Uterus (tissue), 4 donors: ENCODE results near the gene TMEM184B. TPM values are rescaled to one million over a fixed set of nuclear protein-coding genes. Genes with fewer than 3 reads are reported as not detected.

Experiments
- DNase-seq, 2 donors: peaks; one replicate each; pipeline ENCODE4 v3.0.0-alpha.2; 2019 to 2020
- H3K27ac ChIP-seq, 2 donors: fragments of 200-600 bp; sonication (generic); 1 replicate in 1 of 2; 2 replicates in 1 of 2; pipeline ENCODE4 v1.5.1; 2016 to 2018
- H3K27me3 ChIP-seq, 2 donors: fragments of 200-600 bp; sonication (generic); one replicate each; pipeline ENCODE4 v1.5.1; 2018 to 2019; ENCODE audit warnings: control low read depth in 1 of 2
- H3K36me3 ChIP-seq, 2 donors: fragments of 200-600 bp; sonication (generic); one replicate each; pipeline ENCODE4 v1.5.1; 2019; ENCODE audit warnings: control low read depth in 1 of 2
- H3K4me1 ChIP-seq, 2 donors: fragments of 200-600 bp; sonication (generic); one replicate each; pipeline ENCODE4 v1.5.1; 2018 to 2019; ENCODE audit warnings: control low read depth in 1 of 2
- H3K4me3 ChIP-seq, 2 donors: fragments of 200-600 bp; sonication (generic); 1 replicate in 1 of 2; 2 replicates in 1 of 2; pipeline ENCODE4 v1.5.1; 2018 to 2019; ENCODE audit warnings: mild to moderate bottlenecking in 1 of 2
- H3K9me3 ChIP-seq, 2 donors: fragments of 200-600 bp; sonication (generic); one replicate each; pipeline ENCODE4 v1.5.1; 2019; ENCODE audit warnings: control low read depth in 1 of 2
- POLR2A ChIP-seq, 2 donors: fragments of 450-650 bp; IDR thresholded peaks; one replicate each; pipeline ENCODE4 v1.6.1; 2016; ENCODE audit warnings: antibody characterized with exemption in 2 of 2, mild to moderate bottlenecking in 1 of 2, moderate library complexity in 1 of 2
- intact Hi-C: fragments of 100-400 bp; cut with DNase I; formaldehyde crosslinking; loops from one replicate; pipeline ENCODE4 v1.15.1; 2023; ENCODE audit warnings: low total_unique reads
- total RNA-seq, 4 donors: library from RNA; depleted of rRNA in 3 of 4; stranded (reverse); fragments of >200 nt in 3 of 4; gene quantifications; one replicate each; pipeline versions ENCODE4 v1.1.0 to v1.2.4, GENCODE V29; 2014 to 2023
- TF ChIP-seq, protein P1 (sequence below), 4 experiments: fragments of 200-600 bp in 2 of 4; fragments of 450-650 bp in 2 of 4; sonication (generic) in 2 of 4; IDR thresholded peaks; one replicate each; pipeline ENCODE4 v1.5.1; 2016 to 2019; ENCODE audit warnings: antibody characterized with exemption in 4 of 4, mild to moderate bottlenecking in 2 of 4, moderate library complexity in 1 of 4
- donor health status: DM: yes; HTN: yes; CAD: no.

The TMEM184B gene
- total RNA-seq, 4 donors from 2014 or later: 31.7 to 70.4 (median 50.7) TPM

DNA sequence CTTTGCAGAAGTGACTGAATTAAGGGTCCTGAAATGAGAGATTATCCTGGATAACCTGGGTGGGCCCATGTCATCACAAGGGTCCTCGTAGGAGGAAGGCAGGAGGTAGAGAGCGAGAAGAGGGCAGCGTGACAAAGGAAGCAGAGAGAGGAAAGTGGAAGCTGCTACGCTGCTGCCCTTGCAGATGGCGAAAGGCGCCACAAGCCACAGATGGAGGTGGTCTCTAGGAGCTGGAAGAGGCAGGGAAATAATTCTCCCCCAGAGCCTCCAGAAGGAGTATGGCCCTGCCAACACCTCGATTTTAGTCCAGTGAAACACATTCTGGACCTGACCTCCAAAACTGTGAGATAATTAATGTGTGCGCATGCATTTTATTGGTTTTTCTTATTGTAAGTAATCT lies 13.4 kb downstream of the TMEM184B start:
- peaks cover 5 to 21% of the 10 kb centered on the region in 2 donors for H3K4me1 ChIP-seq
- intact Hi-C loops: no loop called here
- no peaks in the 10 kb centered on the region for H3K36me3 ChIP-seq

DNA sequence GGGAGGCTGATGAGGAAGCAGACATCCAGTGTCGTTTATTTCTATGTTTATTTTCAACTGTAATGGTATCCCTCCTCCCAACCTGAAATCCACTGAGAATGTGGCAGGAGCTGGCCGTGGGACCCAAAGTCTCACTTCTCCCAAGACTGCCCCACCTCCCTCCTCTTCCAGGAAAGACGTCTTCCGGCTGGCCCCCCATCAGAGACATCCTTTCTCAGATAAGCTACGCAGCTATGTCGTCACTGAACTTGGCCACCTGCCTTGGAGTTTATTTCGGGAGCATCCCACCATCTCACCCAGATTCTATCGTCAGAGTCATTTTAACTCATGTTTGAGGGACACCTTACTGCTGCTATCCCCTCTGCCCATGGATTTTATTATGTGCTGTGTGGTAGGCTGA lies 13.9 kb downstream of the TMEM184B start:
- Histone ChIP-seq H3K27ac (peak overlapping the region; percentile 78 to 88), H3K27me3 (no peaks in the 10 kb centered on the region), H3K4me1 (peaks cover 5 to 21% of the 10 kb centered on the region in 2 donors), H3K36me3 (no peaks in the 10 kb centered on the region), H3K9me3 (no peaks in the 10 kb centered on the region), H3K4me3 (no peak overlapping the region)
- TF ChIP-seq, protein P1, sequence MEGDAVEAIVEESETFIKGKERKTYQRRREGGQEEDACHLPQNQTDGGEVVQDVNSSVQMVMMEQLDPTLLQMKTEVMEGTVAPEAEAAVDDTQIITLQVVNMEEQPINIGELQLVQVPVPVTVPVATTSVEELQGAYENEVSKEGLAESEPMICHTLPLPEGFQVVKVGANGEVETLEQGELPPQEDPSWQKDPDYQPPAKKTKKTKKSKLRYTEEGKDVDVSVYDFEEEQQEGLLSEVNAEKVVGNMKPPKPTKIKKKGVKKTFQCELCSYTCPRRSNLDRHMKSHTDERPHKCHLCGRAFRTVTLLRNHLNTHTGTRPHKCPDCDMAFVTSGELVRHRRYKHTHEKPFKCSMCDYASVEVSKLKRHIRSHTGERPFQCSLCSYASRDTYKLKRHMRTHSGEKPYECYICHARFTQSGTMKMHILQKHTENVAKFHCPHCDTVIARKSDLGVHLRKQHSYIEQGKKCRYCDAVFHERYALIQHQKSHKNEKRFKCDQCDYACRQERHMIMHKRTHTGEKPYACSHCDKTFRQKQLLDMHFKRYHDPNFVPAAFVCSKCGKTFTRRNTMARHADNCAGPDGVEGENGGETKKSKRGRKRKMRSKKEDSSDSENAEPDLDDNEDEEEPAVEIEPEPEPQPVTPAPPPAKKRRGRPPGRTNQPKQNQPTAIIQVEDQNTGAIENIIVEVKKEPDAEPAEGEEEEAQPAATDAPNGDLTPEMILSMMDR (IDR thresholded peaks at IDR 0.05): no peak
- no peak for TF ChIP-seq POLR2A (IDR thresholded peaks at IDR 0.05)
- intact Hi-C loops: no loop called here
- peak; percentile 73 to 82 for DNase-seq

More for the DNA sequence above, 13.4 kb downstream of the TMEM184B start:
- no peak overlapping the region for H3K4me3 ChIP-seq
- no peaks in the 10 kb centered on the region for H3K9me3 ChIP-seq
- TF ChIP-seq POLR2A (IDR thresholded peaks at IDR 0.05): no peak
- TF ChIP-seq, protein P1 (IDR thresholded peaks at IDR 0.05): no peak
- no peak for DNase-seq
- H3K27ac ChIP-seq: peak overlapping the region; percentile 78 to 88
- no peaks in the 10 kb centered on the region for H3K27me3 ChIP-seq

DNA sequence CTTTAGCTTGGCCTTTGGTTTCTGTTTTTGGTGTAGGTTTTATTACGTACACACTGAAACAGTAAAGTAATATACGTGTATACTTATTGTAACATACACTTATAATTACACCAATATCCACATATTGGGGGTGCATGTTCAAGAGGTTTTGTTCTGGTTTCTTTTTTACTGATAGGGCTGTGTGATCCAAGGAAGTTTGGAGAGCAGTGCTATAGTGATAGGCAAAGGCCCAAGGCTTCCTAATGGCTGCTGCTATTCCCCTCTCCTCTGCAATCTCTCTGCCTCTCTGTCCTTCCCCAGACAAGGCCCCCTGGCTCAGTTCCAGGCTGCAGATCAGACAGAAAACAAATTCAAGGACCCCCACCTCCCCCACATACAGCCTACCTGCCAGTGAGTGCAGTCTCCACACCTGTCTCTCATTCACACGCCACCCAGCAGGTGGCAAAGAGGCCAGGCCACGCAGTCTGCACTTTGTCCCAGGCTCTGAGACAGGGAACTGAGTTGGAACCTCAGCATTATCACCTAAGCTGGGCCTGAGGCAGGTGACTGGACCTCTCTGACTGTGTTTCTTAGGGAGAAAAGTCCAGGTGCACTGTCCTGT lies 15.1 kb downstream of the TMEM184B start:
- TF ChIP-seq, protein P1 (IDR thresholded peaks at IDR 0.05): no peak
- no peak for TF ChIP-seq POLR2A (IDR thresholded peaks at IDR 0.05)
- Histone ChIP-seq H3K9me3 (no peaks in the 10 kb centered on the region), H3K4me3 (peak overlapping the region in 1 of 2 donors; percentile 18), H3K27me3 (no peaks in the 10 kb centered on the region), H3K27ac (peak overlapping the region; percentile 78 to 88), H3K4me1 (peaks cover 5 to 21% of the 10 kb centered on the region in 2 donors), H3K36me3 (no peaks in the 10 kb centered on the region)
- intact Hi-C loops: no loop called here
- DNase-seq: peak in 1 of 2 donors; percentile 48

DNA sequence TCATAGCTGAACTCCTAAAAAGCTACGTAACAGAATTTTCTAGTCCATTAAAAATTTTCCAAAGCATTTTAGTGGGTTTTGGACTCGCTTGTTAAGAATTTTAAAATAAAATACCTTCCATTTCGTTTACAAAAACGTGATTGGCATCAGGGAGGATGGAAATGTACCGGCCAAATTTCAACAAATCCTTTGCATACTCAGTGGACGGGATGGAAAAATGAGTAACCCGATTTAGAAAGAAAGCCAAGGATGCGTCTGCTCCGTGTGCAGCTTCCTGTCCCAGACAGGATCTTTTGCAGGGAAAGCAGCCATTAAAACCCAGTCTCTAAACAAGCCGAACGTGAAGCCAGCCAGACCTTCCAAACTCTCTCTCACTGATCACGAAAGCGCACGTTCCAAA lies 15.6 kb downstream of the TMEM184B start:
- Histone ChIP-seq H3K4me3 (peak overlapping the region; percentile 1 to 18), H3K36me3 (no peaks in the 10 kb centered on the region), H3K27me3 (no peaks in the 10 kb centered on the region), H3K9me3 (no peaks in the 10 kb centered on the region), H3K4me1 (peaks cover 5 to 21% of the 10 kb centered on the region in 2 donors), H3K27ac (peak overlapping the region; percentile 78 to 88)
- intact Hi-C loops: no loop called here
- DNase-seq: peak in 1 of 2 donors; percentile 47
- TF ChIP-seq, protein P1 (IDR thresholded peaks at IDR 0.05): no peak
- peak in 1 of 2 donors; percentile 27 for TF ChIP-seq POLR2A (IDR thresholded peaks at IDR 0.05)

DNA sequence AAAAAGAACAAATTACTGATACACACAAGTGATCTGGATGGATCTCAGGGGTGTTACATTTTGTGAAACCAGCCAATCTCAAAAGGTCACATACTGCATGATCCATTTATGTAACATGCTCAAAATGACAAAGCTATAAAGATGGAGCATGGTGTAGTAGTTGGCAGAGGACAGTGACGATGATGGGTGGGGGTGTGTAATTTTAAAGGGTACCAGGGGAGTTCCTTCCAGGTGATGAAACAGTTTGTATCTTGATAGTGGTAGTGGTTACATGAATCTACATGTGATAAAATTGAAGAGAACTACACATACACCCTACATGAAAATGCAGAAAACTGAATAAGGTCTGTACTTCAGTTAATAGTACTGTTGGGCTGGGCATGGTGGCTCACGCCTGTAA lies 17.1 kb downstream of the TMEM184B start:
- H3K4me3 ChIP-seq: no peak overlapping the region
- no peaks in the 10 kb centered on the region for H3K36me3 ChIP-seq
- H3K9me3 ChIP-seq: no peaks in the 10 kb centered on the region
- H3K27ac ChIP-seq: peak overlapping the region in 1 of 2 donors; percentile 88
- TF ChIP-seq POLR2A (IDR thresholded peaks at IDR 0.05): no peak
- TF ChIP-seq, protein P1 (IDR thresholded peaks at IDR 0.05): no peak
- intact Hi-C loops: no loop called here
- peaks cover 5 to 13% of the 10 kb centered on the region in 2 donors for H3K4me1 ChIP-seq
- H3K27me3 ChIP-seq: no peaks in the 10 kb centered on the region
- no peak for DNase-seq
